Measurements from ENCODE around the gene AGBL2.
"Not testable (repeated sequence)": the region's sequence is repeated elsewhere in the genome, so short reads cannot be mapped to it uniquely, and the experiment has no call there.

Gene AGBL2

DNA sequence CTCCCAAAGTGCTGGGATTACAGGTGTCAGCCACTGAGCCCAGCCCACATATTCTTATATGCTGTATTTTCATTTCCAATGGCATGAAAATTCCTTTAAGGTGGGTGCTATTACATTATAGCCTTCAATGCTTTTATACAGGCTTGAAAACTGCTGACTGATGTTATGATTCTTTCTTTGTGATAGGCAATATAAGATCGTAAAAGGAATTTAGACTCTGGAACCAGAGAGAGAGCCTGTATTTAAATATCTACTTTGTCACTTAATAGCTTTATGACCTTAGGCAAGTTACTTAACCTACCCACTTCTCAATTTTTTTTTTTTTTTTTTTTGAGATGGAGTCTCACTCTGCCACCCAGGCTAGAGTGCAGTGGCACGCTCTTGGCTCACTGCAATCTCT lies 26.2 kb downstream of the AGBL2 start:
- DNase-seq = no peak

DNA sequence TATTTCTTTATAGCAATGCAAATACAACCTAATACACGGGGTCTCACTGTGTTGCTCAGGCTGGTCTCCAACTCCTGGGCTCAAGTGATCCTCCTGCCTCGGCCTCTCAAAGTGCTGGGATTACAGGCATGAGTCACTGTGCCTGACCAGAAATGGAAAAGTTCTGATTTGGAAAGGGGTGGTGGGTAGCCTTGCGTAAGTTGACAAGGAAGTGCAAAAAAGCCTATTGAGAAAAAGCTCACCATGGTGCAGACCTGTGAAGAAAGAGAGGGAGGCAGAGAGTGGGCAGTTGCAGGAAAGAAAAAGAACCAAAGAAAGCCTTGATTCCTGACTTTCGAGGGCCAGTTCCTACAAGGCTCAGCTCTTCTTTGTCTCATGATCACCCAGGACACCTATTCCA lies 27.1 kb downstream of the AGBL2 start:
- no peak for DNase-seq

- DNase-seq = not testable (repeated sequence)
Observed at GRCh38 chr11:47686704-47687103, 28.5 kb downstream of the AGBL2 start.

DNA sequence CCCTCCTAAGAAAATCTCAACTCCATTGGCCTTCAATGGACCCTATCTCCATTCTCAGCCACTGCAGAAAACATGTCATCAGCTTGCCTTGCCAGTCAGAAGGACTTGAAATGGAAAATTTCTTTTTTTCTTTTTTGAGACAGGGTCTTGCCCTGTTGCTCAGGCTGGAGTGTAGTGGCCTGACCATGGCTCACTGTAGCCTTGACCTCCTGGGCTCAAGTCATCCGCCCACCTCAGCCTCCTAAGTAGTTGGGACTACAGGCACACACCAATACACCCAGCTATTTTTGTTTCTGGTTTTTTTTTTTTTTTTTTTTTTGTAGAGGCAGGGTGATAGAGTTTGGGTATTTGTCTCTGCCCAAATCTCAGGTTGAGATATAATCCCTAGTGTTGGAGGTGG lies 29.0 kb downstream of the AGBL2 start:
- DNase-seq = no peak

DNA sequence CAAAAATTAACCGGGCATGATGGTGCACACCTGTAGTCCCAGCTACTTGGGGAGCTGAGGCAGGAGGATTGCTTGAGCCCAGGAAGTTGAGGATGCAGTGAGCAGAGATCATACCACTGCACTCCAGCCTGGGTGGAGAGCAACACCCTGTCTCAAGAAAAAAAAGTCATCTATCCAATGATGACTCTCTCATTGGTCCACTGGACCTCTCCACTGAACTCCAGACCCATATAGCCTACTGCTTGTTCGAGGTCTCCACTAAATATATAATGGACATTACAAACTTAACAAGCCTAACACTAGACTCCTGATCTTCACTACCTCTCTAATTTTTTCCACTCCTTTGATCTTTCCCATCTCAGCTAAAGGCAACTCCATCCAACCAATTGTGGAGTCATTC lies 39.3 kb downstream of the AGBL2 start:
- DNase-seq = no peak

- no peak for DNase-seq
Observed at GRCh38 chr11:47672283-47672730, 42.9 kb downstream of the AGBL2 start.

GRCh38 chr11:47669856-47670255 lies 45.3 kb downstream of the AGBL2 start:
- DNase-seq = no peak

GRCh38 chr11:47668665-47669064 lies 46.5 kb downstream of the AGBL2 start:
- no peak for DNase-seq

DNA sequence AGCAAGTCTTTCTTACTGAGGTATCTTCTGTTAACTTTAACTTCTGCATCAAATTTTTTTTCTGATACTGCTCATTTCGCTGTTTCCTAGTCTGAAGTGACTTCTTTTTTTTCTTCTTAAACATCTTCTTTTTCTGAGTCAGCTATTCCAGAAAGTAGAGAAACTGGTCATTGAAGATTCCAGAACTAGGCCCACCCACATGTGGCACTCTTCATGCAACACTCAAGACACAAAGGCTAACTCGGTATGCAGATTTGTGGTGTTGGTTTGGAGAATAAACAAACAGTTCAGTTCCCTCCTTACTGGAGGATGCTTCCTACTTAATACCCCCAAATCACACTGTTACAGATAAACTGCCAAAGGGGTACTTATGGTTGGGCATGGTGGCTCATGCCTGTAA lies 47.6 kb downstream of the AGBL2 start:
- DNase-seq = no peak

- DNase-seq = no peak
Observed at GRCh38 chr11:47667135-47667534, 48.0 kb downstream of the AGBL2 start.

DNA sequence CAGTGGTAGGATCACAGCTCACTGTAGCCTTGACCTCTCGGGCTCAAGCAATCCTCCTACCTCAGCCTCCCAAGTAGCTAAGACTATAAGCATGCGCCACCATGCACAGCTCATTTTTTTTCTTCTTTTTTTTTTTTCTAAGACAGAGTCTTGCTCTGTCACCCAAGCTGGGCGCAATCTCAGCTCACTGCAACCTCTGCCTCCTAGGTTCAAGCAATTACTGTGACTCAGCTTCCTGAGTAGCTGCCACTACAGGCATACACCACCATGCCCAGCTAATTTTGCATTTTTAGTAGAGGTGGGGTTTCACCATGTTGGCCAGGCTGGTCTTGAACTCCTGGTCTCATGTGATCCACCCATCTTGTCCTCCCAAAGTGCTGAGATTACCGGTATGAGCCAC lies 50.2 kb downstream of the AGBL2 start:
- DNase-seq = not testable (repeated sequence)

DNA sequence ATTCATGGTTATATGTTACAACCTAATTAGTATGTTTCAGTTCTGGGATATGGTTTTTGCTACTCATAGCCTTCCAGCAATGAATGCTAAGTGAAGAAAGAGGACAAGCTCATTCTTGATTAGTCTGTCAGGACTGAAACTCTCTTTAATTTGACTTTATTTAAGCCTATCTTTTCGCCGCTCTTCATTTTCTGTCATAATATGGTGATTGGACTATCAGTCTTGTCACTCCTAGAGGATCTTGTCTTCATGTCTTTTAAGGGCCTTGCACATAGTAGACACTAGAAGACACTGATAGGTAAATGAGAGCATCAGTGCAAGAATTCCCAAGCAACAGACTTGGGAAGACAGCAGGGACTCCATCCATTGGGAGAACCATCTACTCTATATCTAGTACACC lies 53.9 kb downstream of the AGBL2 start:
- DNase-seq = no peak

DNA sequence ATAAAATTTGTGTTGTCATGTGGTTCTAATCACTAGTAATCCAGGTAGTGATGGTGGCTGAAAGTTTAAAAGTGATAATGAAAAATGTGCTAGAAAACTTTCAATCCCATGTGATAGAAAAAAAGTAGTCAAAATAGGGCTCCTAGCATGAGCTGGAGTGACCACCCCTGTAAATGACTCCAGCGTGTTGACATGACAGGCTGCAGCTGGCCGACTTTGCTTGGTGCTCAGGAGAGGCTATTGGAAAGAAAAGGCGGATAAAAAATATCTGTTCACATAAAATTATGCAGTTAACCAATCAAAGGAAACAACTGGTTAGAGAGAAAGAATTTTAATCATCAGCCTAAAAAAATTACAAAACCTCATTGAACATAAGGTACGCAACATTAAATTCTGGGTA lies 55.9 kb downstream of the AGBL2 start:
- DNase-seq = no peak

DNA sequence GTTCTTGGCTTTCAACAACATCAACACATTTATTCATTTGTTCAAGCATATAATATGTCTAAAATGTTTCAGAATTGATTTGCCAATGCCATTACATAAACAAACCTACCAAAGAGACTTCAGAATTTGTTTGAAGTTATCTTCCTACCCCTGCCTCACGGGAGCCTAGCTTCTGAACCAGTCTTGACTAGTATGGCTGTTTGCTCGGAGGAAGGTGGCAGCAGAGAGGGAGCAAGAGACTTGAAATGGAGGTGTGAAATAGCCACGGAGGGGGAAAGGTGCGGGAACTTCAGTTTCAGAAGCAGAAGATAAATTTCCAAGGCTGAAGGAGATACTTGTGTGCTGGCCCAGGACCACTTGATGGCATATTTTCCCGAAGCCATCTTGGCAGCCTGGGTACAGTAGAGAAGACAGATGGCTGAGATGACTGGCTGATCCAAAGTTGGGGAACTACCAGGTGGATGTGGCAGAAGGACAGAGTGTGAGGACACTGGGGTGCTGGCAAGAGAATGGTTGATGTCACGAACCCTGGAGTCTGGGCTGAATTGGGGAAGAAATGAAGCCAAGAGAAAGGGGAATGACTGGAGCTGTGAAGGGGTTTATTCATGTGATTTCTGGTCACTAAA lies 58.8 kb downstream of the AGBL2 start:
- no peak for DNase-seq

DNA sequence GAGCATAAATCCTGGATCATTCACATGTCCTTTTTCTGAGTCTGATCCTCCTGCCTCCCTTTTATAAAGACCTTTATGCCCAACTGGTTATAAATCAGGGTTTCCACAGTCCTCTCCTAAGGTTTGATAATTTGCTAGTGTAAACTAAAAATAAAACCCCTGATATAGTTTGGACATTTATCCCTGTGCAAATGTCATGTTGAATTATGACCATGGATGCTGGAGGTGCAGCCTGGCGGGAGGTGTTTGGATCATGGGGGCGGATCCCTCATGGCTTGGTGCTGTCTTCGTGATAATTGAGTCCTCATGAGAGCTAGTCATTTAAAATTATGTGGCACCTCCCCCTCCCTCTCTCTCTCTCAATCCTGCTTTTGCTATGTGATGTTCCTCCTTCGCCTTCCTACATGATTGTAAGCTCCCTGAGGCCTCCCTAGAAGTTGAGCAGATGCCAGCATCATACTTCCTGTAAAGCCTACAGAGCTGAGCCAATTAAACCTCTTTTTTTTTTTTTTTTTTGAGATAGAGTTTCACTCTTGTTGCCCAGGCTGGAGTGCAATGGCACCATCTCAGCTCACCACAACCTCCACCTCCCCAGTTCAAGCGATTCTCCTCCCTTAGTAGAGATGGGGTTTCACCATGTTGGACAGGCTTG lies 63.2 kb downstream of the AGBL2 start:
- no peak for DNase-seq

DNA sequence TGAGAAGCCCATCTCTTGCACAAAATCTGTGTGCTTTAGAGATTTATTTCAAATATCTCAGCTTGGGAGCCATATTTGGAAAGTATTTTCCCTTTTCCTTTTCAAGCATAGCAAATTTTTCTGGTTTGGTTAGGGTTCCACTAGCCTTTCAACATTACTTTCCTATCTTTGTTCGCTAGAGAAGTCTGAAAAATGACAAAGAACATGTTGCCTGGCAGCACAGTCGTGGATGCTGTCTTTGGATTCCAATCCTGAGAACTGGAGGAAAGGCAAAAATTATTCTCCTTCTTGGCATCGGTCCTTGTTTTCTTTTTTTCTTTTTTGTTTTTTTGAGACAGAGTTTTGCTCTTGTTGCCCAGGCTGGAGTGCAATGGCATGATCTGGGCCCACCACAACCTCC lies 65.9 kb downstream of the AGBL2 start:
- DNase-seq = no peak

DNA sequence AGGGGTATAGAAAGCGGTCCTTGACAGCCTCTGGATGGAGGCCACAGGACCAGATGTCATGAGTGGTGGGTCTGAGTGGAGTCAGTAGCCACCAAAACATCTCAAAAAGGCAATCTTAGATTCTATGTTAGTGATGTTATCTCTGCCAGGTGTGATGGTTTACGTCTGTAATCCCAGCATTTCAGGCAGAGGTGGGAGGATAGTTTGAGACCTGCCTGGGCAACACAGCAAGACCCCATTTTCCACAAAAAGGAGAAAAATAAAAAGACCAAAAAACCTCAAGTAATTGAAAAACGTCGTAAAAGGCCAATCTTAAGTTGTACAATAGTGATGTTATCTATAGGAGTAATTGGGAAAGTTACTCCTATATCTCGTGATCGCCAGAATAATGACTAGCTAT lies 69.2 kb downstream of the AGBL2 start:
- DNase-seq = no peak

DNA sequence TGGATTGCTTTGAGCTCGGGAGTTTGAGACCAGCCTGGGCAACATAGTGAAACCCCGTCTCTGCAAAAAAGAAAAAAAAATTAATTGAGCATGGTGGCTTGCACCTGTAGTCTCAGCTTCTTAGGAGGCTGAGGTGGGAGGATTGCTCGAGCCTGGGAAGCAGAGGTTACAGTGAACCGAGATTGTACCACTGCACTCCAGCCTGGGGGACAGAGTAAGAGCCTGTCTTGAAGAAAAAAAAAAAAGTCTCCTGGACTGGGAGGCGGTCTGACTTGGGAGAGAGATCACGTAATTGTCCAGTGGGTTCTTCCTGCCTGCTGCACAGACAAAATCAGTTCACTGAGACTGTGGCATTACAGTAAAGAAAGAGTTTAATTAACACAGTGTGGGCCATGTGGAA lies 69.7 kb downstream of the AGBL2 start:
- no peak for DNase-seq

DNA sequence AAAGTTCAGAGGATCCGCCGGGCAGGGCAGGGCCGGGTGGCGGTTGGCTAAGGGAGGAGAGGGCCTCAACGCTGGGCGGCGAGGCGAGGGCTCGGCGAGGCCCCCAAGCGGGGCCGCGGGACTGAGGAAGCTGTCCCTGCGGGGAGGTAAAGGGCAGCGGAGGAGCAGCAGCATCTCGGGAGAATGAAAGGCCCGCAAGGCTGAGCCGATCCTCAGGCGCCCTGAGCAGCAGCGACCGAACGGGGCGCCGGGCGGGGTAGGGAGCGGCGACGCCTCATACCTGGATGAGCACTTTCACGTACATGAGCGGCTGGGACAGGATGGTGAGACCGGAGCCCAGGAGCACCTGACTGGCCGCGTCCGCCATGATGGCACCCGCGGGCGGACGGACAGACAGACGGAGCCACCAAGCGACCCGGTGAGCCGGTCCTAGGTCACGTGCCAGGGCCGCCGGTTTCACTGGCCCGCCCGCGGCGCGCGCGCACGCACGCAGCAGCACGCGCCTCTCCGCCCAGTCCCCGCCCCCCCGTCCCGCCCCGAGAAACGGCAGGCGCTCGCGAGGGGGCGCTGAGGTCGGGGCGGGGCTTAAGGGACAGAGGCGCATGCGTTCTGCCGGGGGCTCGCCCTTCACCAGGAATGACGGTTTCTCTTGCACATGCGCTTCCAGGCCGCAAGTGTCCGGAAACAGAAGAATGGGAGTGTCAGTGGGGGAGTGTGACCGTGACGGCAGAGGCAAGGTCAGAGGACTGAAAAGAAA lies 72.9 kb downstream of the AGBL2 start, which contains the start of gene MTCH2:
Gene MTCH2 (minus strand): TSS at position 461 of the 757 bp plus-strand sequence. CDS start 94 bp downstream, at position 367.
- DNase-seq = peak; percentile 96 to 98

GRCh38 chr11:47641600-47642098 lies 73.5 kb downstream of the AGBL2 start:
- DNase-seq = no peak

DNA sequence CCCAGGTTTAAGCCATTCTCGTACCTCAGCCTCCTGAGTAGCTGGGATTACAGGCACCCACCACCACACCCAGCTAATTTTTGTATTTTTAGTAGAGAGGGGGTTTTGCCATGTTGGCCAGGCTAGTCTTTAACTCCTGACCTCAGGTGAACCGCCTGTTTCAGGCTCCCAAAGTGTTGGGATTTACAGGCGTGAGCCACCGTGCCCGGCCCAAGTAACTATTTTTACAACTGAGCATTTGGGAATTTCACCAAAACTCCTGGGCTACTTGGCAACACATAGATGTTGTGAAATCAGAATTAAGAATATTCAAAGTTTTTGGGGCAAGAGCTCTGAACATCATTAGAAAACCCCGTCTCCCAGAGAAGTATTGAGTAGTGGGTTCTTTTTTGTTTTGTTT lies 74.7 kb downstream of the AGBL2 start:
- DNase-seq = not testable (repeated sequence)

- not testable (repeated sequence) for DNase-seq
Observed at GRCh38 chr11:47636331-47636730, 78.8 kb downstream of the AGBL2 start.

GRCh38 chr11:47631473-47631872 lies 83.7 kb downstream of the AGBL2 start:
- no peak for DNase-seq

- DNase-seq = no peak
Observed at GRCh38 chr11:47628026-47628425, 87.1 kb downstream of the AGBL2 start.

All from CD4-positive, alpha-beta T cell treated with Interferon alpha-2 for 1 hour (primary cell).